ENCODE measurements around the gene MAFF. TPM values are rescaled to one million over a fixed set of nuclear protein-coding genes. Genes with fewer than 3 reads are reported as not detected.

The MAFF gene
- total RNA-seq, 1 experiment from 2014 or later: 26.0 TPM

- H3K9me3 ChIP-seq (ENCODE audit: control insufficient read depth in 1 of 2, insufficient read depth in 1 of 2, low read depth in 1 of 2, low read length in 2 of 2): no peaks in the 10 kb centered on the region
- peaks cover 0 to 7% of the 10 kb centered on the region in 2 experiments; a peak in 1 of 4 replicates for H3K36me3 ChIP-seq (ENCODE audit: control insufficient read depth in 1 of 2, insufficient read depth in 2 of 2, low read length in 2 of 2)
- DNase-seq (ENCODE audit: low read depth, low spot score) (peak; percentile 69), ATAC-seq (peak; percentile 82)
- ChIA-PET RAD21 (ENCODE audit: low non-redundant PET in 1 of 2, low total read pairs in 2 of 2, uncharacterized antibody in 2 of 2, unreplicated experiment in 2 of 2) (no interaction called here), POLR2A (interaction anchor here (0.9 kb wide), 1 partner anchor 97 kb away, joined by 3 read pairs; no protein-coding TSS in a partner anchor), CTCF (interaction anchor here (1.0 to 1.8 kb wide), 2 partner anchors 145 to 188 kb away, joined by 3 to 5 read pairs; no protein-coding TSS in a partner anchor)
- peak overlapping the region; percentile 45; the same call in 1 of the 2 replicates for H3K27ac ChIP-seq (ENCODE audit: low read depth, low read length)
- no peak overlapping the region for H3K4me3 ChIP-seq (replicated peaks in 1 of 2; ENCODE audit: low read depth in 1 of 2, low read length in 2 of 2)
- H3K9ac ChIP-seq (ENCODE audit: low read length): peak overlapping the region; percentile 37
- H3K9me2 ChIP-seq (ENCODE audit: insufficient read depth): no peaks in the 10 kb centered on the region
- no peaks in the 10 kb centered on the region for H4K20me1 ChIP-seq (ENCODE audit: insufficient read depth)
- no peaks in the 10 kb centered on the region for H3K27me3 ChIP-seq (ENCODE audit: insufficient read depth, low read length)
- BruUV-seq (replicated peaks): no TSS peak
- H3K4me2 ChIP-seq (ENCODE audit: low read length): peak overlapping the region; percentile 48
- no peak overlapping the region for H2AFZ ChIP-seq (ENCODE audit: low read depth, low read length, poor library complexity, severe bottlenecking)
- intact Hi-C loops (cut with micrococcal nuclease): no loop called here
- peaks cover 36 to 48% of the 10 kb centered on the region in 2 experiments for H3K4me1 ChIP-seq (ENCODE audit: control insufficient read depth in 1 of 2, insufficient read depth in 2 of 2, low read length in 2 of 2)
- no peaks in the 10 kb centered on the region; the same call in 1 of the 2 replicates for H3K79me2 ChIP-seq (ENCODE audit: insufficient read depth, low read length)
- TF ChIP-seq TCF7L2 (IDR thresholded peaks at IDR 0.05; ENCODE audit: borderline replicate concordance, extremely low read depth, insufficient read depth, insufficient read length) (no peak), RAD21 (IDR thresholded peaks at IDR 0.05; ENCODE audit: low read depth) (no peak), ZNF274 (IDR thresholded peaks at IDR 0.05; ENCODE audit: low read depth, low read length) (no peak), POLR2A (IDR thresholded peaks at IDR 0.05; ENCODE audit: borderline replicate concordance, extremely low read depth, insufficient read depth, insufficient read length) (no peak), JUND (IDR thresholded peaks at IDR 0.05) (peak; percentile 79), FOSL1 (IDR thresholded peaks at IDR 0.05; ENCODE audit: low read depth) (peak; percentile 74), EZH2phosphoT487 (IDR thresholded peaks at IDR 0.05; ENCODE audit: borderline replicate concordance) (no peak), POLR2AphosphoS5 (IDR thresholded peaks at IDR 0.05; ENCODE audit: low read depth, low read length) (peak; percentile 47), ELF1 (IDR thresholded peaks at IDR 0.05; ENCODE audit: borderline replicate concordance, low read depth) (no peak), SRF (IDR thresholded peaks at IDR 0.05; ENCODE audit: low read depth) (no peak), YY1 (IDR thresholded peaks at IDR 0.05; ENCODE audit: extremely low read depth, insufficient replicate concordance, low read depth, low read length) (peak; percentile 43), ZFX (IDR thresholded peaks at IDR 0.05) (no peak), SP1 (IDR thresholded peaks at IDR 0.05; ENCODE audit: low read depth) (peak; percentile 68), CTCF (IDR thresholded peaks at IDR 0.05 in 2 of 3, conservative IDR thresholded peaks at IDR 0.05 in 1 of 3; ENCODE audit: borderline replicate concordance in 1 of 3, insufficient read depth in 1 of 3, low read depth in 2 of 3, low read length in 2 of 3) (no peak), EZH2 (IDR thresholded peaks at IDR 0.05) (no peak), CEBPB (IDR thresholded peaks at IDR 0.05; ENCODE audit: low read depth) (peak; percentile 7), MAX (IDR thresholded peaks at IDR 0.05) (peak; percentile 44; the same call in 1 of the 2 replicates), REST (IDR thresholded peaks at IDR 0.05; ENCODE audit: low read depth) (no peak), ATF3 (IDR thresholded peaks at IDR 0.05) (no peak), CBX3 (IDR thresholded peaks at IDR 0.05; ENCODE audit: low read depth) (peak; percentile 67; the same call in 1 of the 2 replicates)
Observed at GRCh38 chr22:38240734-38241252, 39.0 kb downstream of the MAFF start.
